H1 (cell line): ENCODE measurements around the gene SDSL. TPM values are rescaled to one million over a fixed set of nuclear protein-coding genes. Genes with fewer than 3 reads are reported as not detected.

Experiments
- CTCF ChIA-PET: fragments of 300-600 bp; sonication (Branson Sonifier 250); formaldehyde crosslinking; loops from one replicate; lab custom pipeline; 2021; ENCODE audit not compliant: partially characterized antibody; lab: Charles Lee
- POLR2A ChIA-PET: fragments of 300-600 bp; sonication (Branson Sonifier 250); formaldehyde crosslinking; loops from one replicate; lab custom pipeline; 2021; ENCODE audit warnings: inconsistent platforms; ENCODE audit not compliant: partially characterized antibody; lab: Charles Lee
- DNase-seq, 2 experiments: peaks; one replicate each; pipeline versions ENCODE4 v3.0.0 to v3.0.0-alpha.2; 2010 to 2022; ENCODE audit warnings: low spot score in 2 of 2, low read depth in 1 of 2, mixed read lengths in 1 of 2
- FAIRE-seq: peaks from 2 replicates; lab custom pipeline; 2011; peaks lifted over from hg19 to GRCh38; lab: Jason Lieb, UNC
- H2AFZ ChIP-seq: 2 replicates; pipeline ENCODE4 v1.8.1; 2012; ENCODE audit warnings: low read length, inconsistent platforms
- H2AK5ac ChIP-seq: 2 replicates; pipeline ENCODE4 v1.6.1; 2013; ENCODE audit warnings: low read depth, low read length
- H2BK120ac ChIP-seq: replicated peaks from 2 replicates; pipeline ENCODE3; 2013; ENCODE audit warnings: low read depth, low read length, inconsistent platforms
- H2BK12ac ChIP-seq: 2 replicates; pipeline ENCODE4 v1.6.1; 2013; ENCODE audit warnings: low read depth, low read length
- H2BK15ac ChIP-seq: 2 replicates; pipeline ENCODE4 v1.6.1; 2013; ENCODE audit warnings: low read length
- H2BK20ac ChIP-seq: 2 replicates; pipeline ENCODE4 v1.6.1; 2013; ENCODE audit warnings: low read length
- H2BK5ac ChIP-seq: 2 replicates; pipeline ENCODE4 v1.6.1; 2013; ENCODE audit warnings: low read depth, low read length
- H3K14ac ChIP-seq: 2 replicates; pipeline ENCODE4 v1.6.1; 2013; ENCODE audit warnings: inconsistent platforms; ENCODE audit not compliant: insufficient read length
- H3K18ac ChIP-seq: 2 replicates; pipeline ENCODE4 v1.6.1; 2013; ENCODE audit warnings: low read length; ENCODE audit errors: extremely low read depth
- H3K23ac ChIP-seq: 2 replicates; pipeline ENCODE4 v1.6.1; 2013; ENCODE audit warnings: inconsistent platforms; ENCODE audit not compliant: insufficient read length
- H3K23me2 ChIP-seq: 2 replicates; pipeline ENCODE4 v1.6.1; 2013; ENCODE audit warnings: low read depth, low read length
- H3K27ac ChIP-seq: 2 replicates; pipeline ENCODE4 v1.6.1; 2011; ENCODE audit warnings: low read depth, low read length, inconsistent platforms
- H3K27me3 ChIP-seq, 4 experiments: replicated peaks in 1 of 4; 1 replicate in 1 of 4; 2 replicates in 3 of 4; pipeline versions ENCODE4 v1.6.1 to v1.8.1; 2011 to 2013; ENCODE audit warnings: low read length in 3 of 4, mild to moderate bottlenecking in 3 of 4, inconsistent platforms in 2 of 4, mixed read lengths in 2 of 4, moderate library complexity in 1 of 4; ENCODE audit not compliant: control insufficient read depth in 3 of 4, insufficient read depth in 3 of 4; ENCODE audit errors: extremely low read depth in 1 of 4
- H3K36me3 ChIP-seq, 4 experiments: 2 replicates each; pipeline versions ENCODE4 v1.6.1 to v1.8.1; 2011 to 2013; ENCODE audit warnings: mild to moderate bottlenecking in 4 of 4, low read length in 3 of 4, moderate library complexity in 2 of 4, control low read depth in 1 of 4, inconsistent platforms in 1 of 4; ENCODE audit not compliant: insufficient read depth in 4 of 4, control insufficient read depth in 2 of 4
- H3K4ac ChIP-seq: replicated peaks from 2 replicates; pipeline ENCODE3; 2013; ENCODE audit warnings: low read length, low read depth, mixed read lengths, inconsistent platforms; ENCODE audit not compliant: insufficient read length
- H3K4me1 ChIP-seq, 4 experiments: replicated peaks in 1 of 4; 1 replicate in 1 of 4; 2 replicates in 3 of 4; pipeline versions ENCODE4 v1.6.1 to v1.8.1; 2011 to 2013; ENCODE audit warnings: low read length in 3 of 4, inconsistent platforms in 2 of 4, mixed read lengths in 1 of 4; ENCODE audit not compliant: insufficient read depth in 4 of 4, control insufficient read depth in 3 of 4
- H3K4me2 ChIP-seq, 2 experiments: 2 replicates each; pipeline versions ENCODE4 v1.6.1 to v1.8.1; 2011 to 2013; ENCODE audit warnings: low read depth in 2 of 2, low read length in 2 of 2, control low read depth in 1 of 2, inconsistent platforms in 1 of 2, mild to moderate bottlenecking in 1 of 2; ENCODE audit not compliant: insufficient read depth in 1 of 2
- H3K4me3 ChIP-seq, 4 experiments: fragments of 200-600, 300-600 bp in 1 of 4; sonication (generic), shearing (Covaris generic), sonication (Bioruptor Twin) in 1 of 4; 2 replicates each; pipeline versions ENCODE4 v1.5.1 to v1.8.1; 2011 to 2016; ENCODE audit warnings: low read length in 4 of 4, low read depth in 3 of 4, control low read depth in 2 of 4, inconsistent platforms in 2 of 4, mild to moderate bottlenecking in 2 of 4, mixed read lengths in 1 of 4, moderate library complexity in 1 of 4; ENCODE audit not compliant: insufficient read depth in 2 of 4; ENCODE audit errors: extremely low read depth in 1 of 4
- H3K56ac ChIP-seq: replicated peaks from 2 replicates; pipeline ENCODE3; 2013; ENCODE audit warnings: low read depth, mild to moderate bottlenecking, mixed read lengths, low read length, inconsistent platforms; ENCODE audit not compliant: insufficient read length
- H3K79me1 ChIP-seq: 2 replicates; pipeline ENCODE4 v1.6.1; 2013; ENCODE audit warnings: low read depth, low read length, control low read depth
- H3K79me2 ChIP-seq, 2 experiments: 2 replicates each; pipeline versions ENCODE4 v1.6.1 to v1.8.1; 2012 to 2013; ENCODE audit warnings: low read length in 2 of 2, mild to moderate bottlenecking in 2 of 2, inconsistent platforms in 1 of 2; ENCODE audit not compliant: insufficient read depth in 2 of 2, control insufficient read depth in 1 of 2
- H3K9ac ChIP-seq, 4 experiments: replicated peaks in 1 of 4; 1 replicate in 1 of 4; 2 replicates in 3 of 4; pipeline versions ENCODE4 v1.6.1 to v1.8.1; 2011 to 2013; ENCODE audit warnings: low read depth in 3 of 4, low read length in 3 of 4, control low read depth in 2 of 4, mild to moderate bottlenecking in 2 of 4, moderate library complexity in 2 of 4, inconsistent platforms in 1 of 4; ENCODE audit errors: extremely low read depth in 1 of 4
- H3K9me3 ChIP-seq, 2 experiments: 2 replicates each; pipeline versions ENCODE4 v1.6.1 to v1.8.1; 2012 to 2013; ENCODE audit warnings: mild to moderate bottlenecking in 2 of 2, moderate library complexity in 2 of 2, control low read depth in 1 of 2, inconsistent platforms in 1 of 2, low read depth in 1 of 2, low read length in 1 of 2, mixed read lengths in 1 of 2; ENCODE audit not compliant: insufficient read depth in 2 of 2
- H4K20me1 ChIP-seq, 2 experiments: replicated peaks in 1 of 2; 2 replicates each; pipeline versions ENCODE3 to v1.8.1; 2011 to 2013; ENCODE audit warnings: inconsistent platforms in 2 of 2, low read length in 2 of 2, mild to moderate bottlenecking in 1 of 2; ENCODE audit not compliant: insufficient read depth in 2 of 2, control insufficient read depth in 1 of 2
- H4K5ac ChIP-seq: 2 replicates; pipeline ENCODE4 v1.6.1; 2013; ENCODE audit warnings: low read length, low read depth, mixed read lengths, inconsistent platforms; ENCODE audit not compliant: insufficient read length
- H4K8ac ChIP-seq: 2 replicates; pipeline ENCODE4 v1.8.0; 2013; ENCODE audit warnings: mild to moderate bottlenecking, moderate library complexity, low read length, inconsistent platforms; ENCODE audit not compliant: insufficient read depth; ENCODE audit errors: extremely low read depth
- H4K91ac ChIP-seq: replicated peaks from 2 replicates; pipeline ENCODE3; 2013; ENCODE audit warnings: low read length, mixed read lengths, inconsistent platforms; ENCODE audit not compliant: insufficient read length
- CBX8 ChIP-seq: fragments of 300-800, 300-1000 bp; sonication (generic); IDR thresholded peaks from 2 replicates; pipeline ENCODE4 v1.7.1; 2016; ENCODE audit warnings: low read depth, low read length, borderline replicate concordance
- EZH2 ChIP-seq: fragments of 200-600 bp; sonication (generic); IDR thresholded peaks from 2 replicates; pipeline ENCODE4 v1.7.1; 2012; ENCODE audit warnings: low read depth, mild to moderate bottlenecking, moderate library complexity, low read length, inconsistent platforms; ENCODE audit not compliant: severe bottlenecking
- POLR2A ChIP-seq, 2 experiments: IDR thresholded peaks; 1 replicate in 1 of 2; 2 replicates in 1 of 2; pipeline ENCODE4 v1.6.1; 2011; ENCODE audit warnings: low read depth in 2 of 2, low read length in 2 of 2, mild to moderate bottlenecking in 2 of 2; ENCODE audit errors: control extremely low read depth in 1 of 2
- RNF2 ChIP-seq: fragments of 200-900, 300-1000 bp; sonication (generic); IDR thresholded peaks from 2 replicates; pipeline ENCODE4 v1.7.1; 2016; ENCODE audit warnings: borderline replicate concordance, low read depth, mild to moderate bottlenecking, antibody characterized with exemption, low read length; ENCODE audit not compliant: poor library complexity, severe bottlenecking; ENCODE audit errors: missing control alignments
- SUZ12 ChIP-seq: fragments of 200-600 bp; sonication (generic); IDR thresholded peaks from 2 replicates; pipeline ENCODE4 v1.6.1; 2012; ENCODE audit warnings: mild to moderate bottlenecking, inconsistent platforms, low read length, moderate library complexity, mixed read lengths
- TAF7 ChIP-seq: optimal IDR thresholded peaks from 2 replicates; pipeline ENCODE3; 2011; ENCODE audit warnings: low read depth, mild to moderate bottlenecking, inconsistent platforms, low read length, moderate library complexity, borderline replicate concordance
- WGBS, 2 experiments: shearing (Covaris generic) in 1 of 2; methylation state at CpG; one replicate each; pipeline versions ENCODE4 v1.1.6 to v1.1.7; 2013 to 2015; ENCODE audit warnings: low lambda C conversion rate in 2 of 2, mixed read lengths in 2 of 2, inconsistent platforms in 1 of 2, low coverage in 1 of 2, missing lambda C conversion rate in 1 of 2; ENCODE audit not compliant: insufficient replicate concordance in 2 of 2, insufficient coverage in 1 of 2, insufficient read length in 1 of 2; ENCODE audit errors: extremely low coverage in 1 of 2, missing lambda C conversion rate in 1 of 2; 5-methylcytosine and 5-hydroxymethylcytosine counted together
- polyA plus RNA-seq, 7 experiments: library from polyadenylated mRNA; depleted of rRNA in 3 of 7; stranded (reverse) in 5 of 7; unstranded in 2 of 7; fragments of >200 nt in 5 of 7; fragments of 200-250 nt in 2 of 7; gene quantifications; 1 replicate in 5 of 7; 2 replicates in 1 of 7; 4 replicates in 1 of 7; pipeline versions ENCODE4 v1.2.1 to v1.2.3, GENCODE V29; 2011 to 2013; ENCODE audit warnings: missing spikeins in 2 of 7, mixed read lengths in 2 of 7
- total RNA-seq: library from RNA; stranded (reverse); fragmentation: NEBNext Ultra II Directional; extraction: Animal tissue kit (Norgen Biotek cat#: 25700); gene quantifications from 2 replicates; pipeline ENCODE4 v1.2.1, GENCODE V29; 2021
- TF ChIP-seq, protein P1 (sequence below): IDR thresholded peaks from 2 replicates; pipeline ENCODE4 v1.6.1; 2011; ENCODE audit warnings: low read depth, mild to moderate bottlenecking, low read length; ENCODE audit not compliant: insufficient read depth
- TF ChIP-seq, protein P2 (sequence below): IDR thresholded peaks from 2 replicates; pipeline ENCODE4 v1.6.1; 2011; ENCODE audit warnings: low read length, improper control_type of control experiment

The SDSL gene
- total and polyA plus RNA-seq, 2 of the 8 experiments (the other 6 are each of a cell fraction or from before 2014, with no cell fraction given): 0.69 to 1.3 TPM

GRCh38 chr12:113474635-113475436, 52.7 kb downstream of the SDSL start:
- Histone ChIP-seq H3K79me2 (peaks cover 0 to 6% of the 10 kb centered on the region in 2 experiments; a peak in 2 of 4 replicates), H2BK5ac (no peak overlapping the region), H4K91ac (no peak overlapping the region), H3K9me3 (no peaks in the 10 kb centered on the region), H3K18ac (peak overlapping the region; percentile 2; the same call in 1 of the 2 replicates), H3K23me2 (peaks cover 28% of the 10 kb centered on the region), H2BK15ac (0 out of 2 replicates have a peak overlapping the region, but pooled peaks have one; percentile 1), H2AFZ (no peak overlapping the region), H3K4ac (no peak overlapping the region), H2AK5ac (peak overlapping the region; percentile 4; the same call in 1 of the 2 replicates), H3K27me3 (peaks cover 78 to 97% (median 95%) of the 10 kb centered on the region in 4 experiments), H2BK20ac (no peak overlapping the region), H3K4me3 (peak overlapping the region; percentile 35 to 66 (median 60); a peak in 6 of 8 replicates), H3K36me3 (peaks cover 0 to 25% (median 0%) of the 10 kb centered on the region in 4 experiments; a peak in 1 of 8 replicates), H3K27ac (no peak overlapping the region), H3K4me2 (peak overlapping the region; percentile 74 to 93; a peak in 3 of 4 replicates), H2BK12ac (peak overlapping the region; percentile 52; the same call in 1 of the 2 replicates), H3K14ac (no peak overlapping the region), H3K79me1 (no peaks in the 10 kb centered on the region; the same call in 1 of the 2 replicates), H4K20me1 (peaks cover 23 to 25% of the 10 kb centered on the region in 2 experiments), H4K8ac (no peak overlapping the region), H3K56ac (no peak overlapping the region), H4K5ac (no peak overlapping the region), H3K9ac (peak overlapping the region in 1 of 4 experiments; percentile 12; a peak in 1 of 7 replicates), H3K23ac (no peak overlapping the region), H2BK120ac (no peak overlapping the region), H3K4me1 (peaks cover 0 to 66% (median 36%) of the 10 kb centered on the region in 4 experiments; a peak in 6 of 7 replicates)
- FAIRE-seq: no peak
- POLR2A ChIA-PET: interaction anchor here (1.2 to 1.3 kb wide), 2 partner anchors 9 to 10 kb away, joined by 4 to 6 read pairs; no protein-coding TSS in a partner anchor
- CTCF ChIA-PET: interaction anchor here (0.5 to 9.0 kb wide), 5 partner anchors 9 to 136 kb away, joined by 3 to 79 read pairs (median 4); no protein-coding TSS in a partner anchor
- 9% methylated on average over 19 of the region's 19 CpGs; no CpG with 5 or more reads in 1 of the 2 experiments for WGBS, 2 experiments
- DNase-seq: no peak
- TF ChIP-seq RNF2 (peak; percentile 82), POLR2A (IDR thresholded peaks at IDR 0.05; ENCODE audit: control extremely low read depth in 1 of 2, low read depth in 2 of 2, low read length in 2 of 2) (no peak), SUZ12 (peak; percentile 69), TAF7 (no peak), CBX8 (peak; percentile 3; the same call in 1 of the 2 replicates), EZH2 (peak; percentile 73)
- TF ChIP-seq, protein P1, sequence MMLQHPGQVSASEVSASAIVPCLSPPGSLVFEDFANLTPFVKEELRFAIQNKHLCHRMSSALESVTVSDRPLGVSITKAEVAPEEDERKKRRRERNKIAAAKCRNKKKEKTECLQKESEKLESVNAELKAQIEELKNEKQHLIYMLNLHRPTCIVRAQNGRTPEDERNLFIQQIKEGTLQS: no peak
- TF ChIP-seq, protein P2, sequence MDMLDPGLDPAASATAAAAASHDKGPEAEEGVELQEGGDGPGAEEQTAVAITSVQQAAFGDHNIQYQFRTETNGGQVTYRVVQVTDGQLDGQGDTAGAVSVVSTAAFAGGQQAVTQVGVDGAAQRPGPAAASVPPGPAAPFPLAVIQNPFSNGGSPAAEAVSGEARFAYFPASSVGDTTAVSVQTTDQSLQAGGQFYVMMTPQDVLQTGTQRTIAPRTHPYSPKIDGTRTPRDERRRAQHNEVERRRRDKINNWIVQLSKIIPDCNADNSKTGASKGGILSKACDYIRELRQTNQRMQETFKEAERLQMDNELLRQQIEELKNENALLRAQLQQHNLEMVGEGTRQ: no peak
